Measurements from ENCODE around the gene GPC3. TPM values are rescaled to one million over a fixed set of nuclear protein-coding genes. Genes with fewer than 3 reads are reported as not detected.
A peak's percentile ranks its signal among the peaks of the same experiment; 100 is the strongest.

GPC3 gene
- total and polyA plus RNA-seq, 2 donors (not counting 3 experiments of a cell fraction or from before 2014, with no cell fraction given): not detected

GRCh38 chrX:133804072-133804471 is 181.3 kb downstream of the GPC3 start:
- no peak overlapping the region for H3K9ac ChIP-seq (replicated peaks; ENCODE audit: extremely low read depth, insufficient read depth, low read length)
- H4K20me1 ChIP-seq (replicated peaks; ENCODE audit: control insufficient read depth, extremely low read depth, insufficient read depth, low read length): no peaks in the 10 kb centered on the region
- no peak overlapping the region for H2AFZ ChIP-seq (ENCODE audit: low read depth, low read length)
- POLR2A ChIA-PET: no interaction called here
- FAIRE-seq (peak; percentile 46), DNase-seq (ENCODE audit: low read depth, low spot score) (no peak)
- H3K4me2 ChIP-seq (ENCODE audit: insufficient read depth, low read length): no peak overlapping the region
- no peaks in the 10 kb centered on the region for H3K9me3 ChIP-seq (replicated peaks; ENCODE audit: control insufficient read depth, insufficient read depth, low read length)
- H3K4me1 ChIP-seq (ENCODE audit: control insufficient read depth, extremely low read depth, insufficient read depth, low read length): no peaks in the 10 kb centered on the region
- no peak overlapping the region for H3K27ac ChIP-seq (ENCODE audit: insufficient read depth, low read depth, low read length)
- TF ChIP-seq JUN (IDR thresholded peaks at IDR 0.05; ENCODE audit: borderline replicate concordance, insufficient read depth, insufficient read length, low read depth): no peak
- TF ChIP-seq EZH2 (IDR thresholded peaks at IDR 0.05; ENCODE audit: borderline replicate concordance, low read depth, low read length, severe bottlenecking): no peak
- no peak for TF ChIP-seq POLR2AphosphoS5 (IDR thresholded peaks at IDR 0.05; ENCODE audit: insufficient read depth, low read depth, low read length)
- TF ChIP-seq CTCF (IDR thresholded peaks at IDR 0.05; ENCODE audit: extremely low read depth in 1 of 2, insufficient read depth in 1 of 2, low read depth in 1 of 2, low read length in 2 of 2): no peak
- TF ChIP-seq POLR2A (IDR thresholded peaks at IDR 0.05; ENCODE audit: low read depth, low read length): no peak
- TF ChIP-seq GATA2 (IDR thresholded peaks at IDR 0.05; ENCODE audit: insufficient read depth, insufficient read length, low read depth, low read length): no peak
- TF ChIP-seq FOS (IDR thresholded peaks at IDR 0.05; ENCODE audit: borderline replicate concordance, insufficient read depth, low read length): no peak
- no peak for TF ChIP-seq MAX (IDR thresholded peaks at IDR 0.05; ENCODE audit: insufficient read depth, insufficient read length)
- no peak for TF ChIP-seq MYC (IDR thresholded peaks at IDR 0.05; ENCODE audit: low read depth, low read length)
- BruUV-seq (replicated peaks): no TSS peak
- dilution Hi-C loops (cut with MboI; ENCODE audit: extremely low pct_ligation_motif_present, low sequenced_read_pairs): no loop called here
- H3K36me3 ChIP-seq (ENCODE audit: control insufficient read depth in 2 of 2, extremely low read depth in 1 of 2, insufficient read depth in 2 of 2, low read length in 2 of 2): no peaks in the 10 kb centered on the region
- H3K9me1 ChIP-seq (replicated peaks; ENCODE audit: control insufficient read depth, extremely low read depth, insufficient read depth, low read length): no peaks in the 10 kb centered on the region
- CTCF ChIA-PET: interaction anchor here (1.3 kb wide), 1 partner anchor 9 kb away, joined by 3 read pairs; no protein-coding TSS in a partner anchor
- no peaks in the 10 kb centered on the region for H3K27me3 ChIP-seq (ENCODE audit: control insufficient read depth in 2 of 2, insufficient read depth in 2 of 2, low read length in 2 of 2)
- no peaks in the 10 kb centered on the region for H3K79me2 ChIP-seq (ENCODE audit: control insufficient read depth, insufficient read depth, low read length)
- no peak overlapping the region for H3K4me3 ChIP-seq (replicated peaks in 1 of 3; ENCODE audit: insufficient read depth in 1 of 3, low read depth in 1 of 3, low read length in 3 of 3)
- intact Hi-C loops (cut with micrococcal nuclease): no loop called here
